K562 (cell line): ENCODE results near the gene ADGRL3.

ENCODE experiments used
- CBX1 ChIP-seq: sonication (generic); IDR thresholded peaks from 2 replicates; pipeline ENCODE4 v1.6.1; 2016; ENCODE audit warnings: antibody characterized with exemption, low read depth, mild to moderate bottlenecking
- LARP7 ChIP-seq: fragments of 450-650 bp; IDR thresholded peaks from 2 replicates; pipeline ENCODE4 v1.6.1; 2016
- MXI1 ChIP-seq: IDR thresholded peaks from 2 replicates; pipeline ENCODE4 v1.6.1; 2011; ENCODE audit warnings: low read depth, mild to moderate bottlenecking, improper control_type of control experiment, low read length
- NFIC ChIP-seq: fragments of 450-650 bp; IDR thresholded peaks from 2 replicates; pipeline ENCODE4 v1.6.1; 2017; ENCODE audit warnings: mild to moderate bottlenecking, inconsistent platforms
- POLR2A ChIP-seq: fragments of 450-650 bp; conservative IDR thresholded peaks from 2 replicates; pipeline ENCODE4 v1.6.1; 2016
- SP1 ChIP-seq: sonication (generic); formaldehyde crosslinking; IDR thresholded peaks from 2 replicates; pipeline ENCODE4 v1.8.1; 2022; ENCODE audit warnings: mild to moderate bottlenecking, missing genetic modification reagents
- STAT5B ChIP-seq: fragments of 250-450 bp; sonication (Bioruptor Pico); IDR thresholded peaks from 2 replicates; pipeline ENCODE4 v1.8.0; 2021; ENCODE audit warnings: mild to moderate bottlenecking, inconsistent platforms
- TFAP4 ChIP-seq: sonication (generic); formaldehyde crosslinking; IDR thresholded peaks from 2 replicates; pipeline ENCODE4 v1.8.0; 2022; ENCODE audit warnings: missing genetic modification reagents, mild to moderate bottlenecking, moderate library complexity, borderline replicate concordance
- ZNF23 ChIP-seq: fragments of 250-450 bp; sonication (Bioruptor Pico); IDR thresholded peaks from 2 replicates; pipeline ENCODE4 v1.4.0; 2020; ENCODE audit warnings: mild to moderate bottlenecking
- ZNF280B ChIP-seq: fragments of 250-450 bp; sonication (Bioruptor Pico); IDR thresholded peaks from 2 replicates; pipeline ENCODE4 v1.5.1; 2021; ENCODE audit warnings: mild to moderate bottlenecking
- TF ChIP-seq, protein P1 (sequence below), 3 experiments: IDR thresholded peaks in 2 of 3; conservative IDR thresholded peaks in 1 of 3; 2 replicates each; pipeline ENCODE4 v1.5.1; 2011 to 2012; ENCODE audit warnings: low read length in 3 of 3, mild to moderate bottlenecking in 3 of 3, control low read depth in 2 of 3, improper control_type of control experiment in 1 of 3, inconsistent platforms in 1 of 3, low read depth in 1 of 3, mixed read lengths in 1 of 3, moderate library complexity in 1 of 3; ENCODE audit not compliant: insufficient read depth in 2 of 3

DNA sequence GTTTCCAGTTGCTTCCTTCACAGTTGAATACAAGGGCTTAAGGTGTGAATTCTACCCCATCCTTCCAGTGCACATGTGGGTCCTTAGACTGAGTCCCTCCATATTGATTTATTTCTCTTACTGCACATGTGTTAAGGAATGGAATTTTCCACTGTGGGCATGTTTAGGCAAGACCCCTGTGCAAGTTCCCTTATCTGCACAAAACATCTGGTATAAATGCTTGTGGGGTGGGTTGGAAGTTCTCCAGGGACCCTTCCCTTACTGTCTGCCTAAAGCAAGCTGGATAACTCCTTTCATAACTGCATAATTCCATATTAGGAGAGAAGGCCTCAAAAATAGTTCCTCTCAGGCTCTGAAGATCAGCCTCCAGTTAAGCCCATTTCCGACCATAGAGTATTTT is 570.9 kb downstream of the ADGRL3 start:
- no peak for TF ChIP-seq CBX1
- TF ChIP-seq MXI1: no peak
- no peak for TF ChIP-seq ZNF280B (CRISPR knock-in tag)
- TF ChIP-seq, protein P1, sequence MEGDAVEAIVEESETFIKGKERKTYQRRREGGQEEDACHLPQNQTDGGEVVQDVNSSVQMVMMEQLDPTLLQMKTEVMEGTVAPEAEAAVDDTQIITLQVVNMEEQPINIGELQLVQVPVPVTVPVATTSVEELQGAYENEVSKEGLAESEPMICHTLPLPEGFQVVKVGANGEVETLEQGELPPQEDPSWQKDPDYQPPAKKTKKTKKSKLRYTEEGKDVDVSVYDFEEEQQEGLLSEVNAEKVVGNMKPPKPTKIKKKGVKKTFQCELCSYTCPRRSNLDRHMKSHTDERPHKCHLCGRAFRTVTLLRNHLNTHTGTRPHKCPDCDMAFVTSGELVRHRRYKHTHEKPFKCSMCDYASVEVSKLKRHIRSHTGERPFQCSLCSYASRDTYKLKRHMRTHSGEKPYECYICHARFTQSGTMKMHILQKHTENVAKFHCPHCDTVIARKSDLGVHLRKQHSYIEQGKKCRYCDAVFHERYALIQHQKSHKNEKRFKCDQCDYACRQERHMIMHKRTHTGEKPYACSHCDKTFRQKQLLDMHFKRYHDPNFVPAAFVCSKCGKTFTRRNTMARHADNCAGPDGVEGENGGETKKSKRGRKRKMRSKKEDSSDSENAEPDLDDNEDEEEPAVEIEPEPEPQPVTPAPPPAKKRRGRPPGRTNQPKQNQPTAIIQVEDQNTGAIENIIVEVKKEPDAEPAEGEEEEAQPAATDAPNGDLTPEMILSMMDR (IDR thresholded peaks at IDR 0.05 in 2 of 3, conservative IDR thresholded peaks at IDR 0.05 in 1 of 3; ENCODE audit: insufficient read depth in 2 of 3, low read depth in 1 of 3, low read length in 3 of 3): no peak
- TF ChIP-seq TFAP4 (CRISPR knock-in tag): no peak
- no peak for TF ChIP-seq NFIC
- no peak for TF ChIP-seq ZNF23 (CRISPR knock-in tag)
- TF ChIP-seq POLR2A: no peak
- TF ChIP-seq LARP7: no peak
- no peak for TF ChIP-seq STAT5B
- TF ChIP-seq SP1: no peak
